C4-2B (cell line): ENCODE data around the gene CRYBA2.

Experiments used
- CTCF ChIP-seq: fragments of 450-650 bp; conservative IDR thresholded peaks from 2 replicates; pipeline ENCODE4 v1.5.1; 2017; ENCODE audit warnings: mild to moderate bottlenecking
- ZFX ChIP-seq: fragments of 450-650 bp; IDR thresholded peaks from 2 replicates; pipeline ENCODE4 v1.6.1; 2017

- no peak for TF ChIP-seq CTCF
- TF ChIP-seq ZFX: no peak
These were observed 4.6 kb downstream of the CRYBA2 start for GRCh38 chr2:218988650-218989049.
